Measurements from ENCODE around the gene CBX7. TPM values are rescaled to one million over a fixed set of nuclear protein-coding genes. Genes with fewer than 3 reads are reported as not detected.

Gene CBX7
- polyA plus RNA-seq, 6 donors from 2014 or later = 9.9 to 38.5 (median 21.7) TPM

DNA sequence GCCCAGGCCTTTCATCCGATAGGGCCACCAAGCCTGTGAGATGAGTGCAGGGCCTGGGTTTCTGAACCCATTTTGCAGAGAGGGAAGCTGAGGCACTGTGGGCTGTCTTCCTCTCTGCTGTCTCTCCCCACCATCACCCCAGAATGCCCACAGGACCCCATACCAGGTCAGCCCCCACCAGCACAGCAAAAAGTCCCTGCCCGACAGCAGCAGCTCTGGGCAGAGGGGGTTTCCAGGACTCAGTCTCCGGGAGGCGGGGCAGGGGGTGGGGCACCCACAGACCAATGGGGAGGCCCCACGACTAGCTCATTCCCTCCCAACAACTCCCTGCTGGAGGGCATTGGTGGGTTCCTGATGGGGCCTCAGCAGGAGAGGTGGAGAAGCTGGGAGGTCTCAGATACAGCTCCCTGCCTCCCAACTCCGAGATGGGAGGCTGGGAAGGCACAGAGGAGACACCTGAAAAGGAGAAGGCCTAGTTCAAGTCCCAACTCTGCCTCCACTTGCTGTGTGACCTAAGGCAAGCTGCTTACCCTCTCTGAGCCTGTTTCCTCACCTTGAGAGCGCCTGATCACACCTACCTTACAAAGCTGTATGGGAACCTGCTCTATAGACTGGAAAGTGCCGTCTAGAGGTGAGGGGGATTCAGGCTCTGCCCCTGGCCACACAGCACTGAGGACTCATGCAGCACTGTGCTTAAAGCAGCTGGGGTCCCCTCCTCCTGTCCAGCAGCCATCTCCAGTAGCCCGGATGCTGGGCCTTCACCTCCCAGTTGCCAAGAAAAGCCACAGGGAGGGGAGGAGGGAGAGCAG is 3.5 kb downstream of the CBX7 start:
- Mint-ChIP-seq H3K4me1 (peaks cover 51 to 70% (median 61%) of the 10 kb centered on the region in 3 donors), H3K27ac (peak overlapping the region; percentile 41 to 95 (median 85)), H3K27me3 (peaks cover 0 to 8% (median 7%) of the 10 kb centered on the region in 3 donors), H3K9me3 (no peaks in the 10 kb centered on the region), H3K4me3 (peak overlapping the region in 7 of 8 donors; percentile 12 to 96 (median 32)), H3K36me3 (no peaks in the 10 kb centered on the region)
- DNase-seq (peak; percentile 49), ATAC-seq (ENCODE audit: low read depth in 2 of 2) (peak; percentile 7 to 26)

DNA sequence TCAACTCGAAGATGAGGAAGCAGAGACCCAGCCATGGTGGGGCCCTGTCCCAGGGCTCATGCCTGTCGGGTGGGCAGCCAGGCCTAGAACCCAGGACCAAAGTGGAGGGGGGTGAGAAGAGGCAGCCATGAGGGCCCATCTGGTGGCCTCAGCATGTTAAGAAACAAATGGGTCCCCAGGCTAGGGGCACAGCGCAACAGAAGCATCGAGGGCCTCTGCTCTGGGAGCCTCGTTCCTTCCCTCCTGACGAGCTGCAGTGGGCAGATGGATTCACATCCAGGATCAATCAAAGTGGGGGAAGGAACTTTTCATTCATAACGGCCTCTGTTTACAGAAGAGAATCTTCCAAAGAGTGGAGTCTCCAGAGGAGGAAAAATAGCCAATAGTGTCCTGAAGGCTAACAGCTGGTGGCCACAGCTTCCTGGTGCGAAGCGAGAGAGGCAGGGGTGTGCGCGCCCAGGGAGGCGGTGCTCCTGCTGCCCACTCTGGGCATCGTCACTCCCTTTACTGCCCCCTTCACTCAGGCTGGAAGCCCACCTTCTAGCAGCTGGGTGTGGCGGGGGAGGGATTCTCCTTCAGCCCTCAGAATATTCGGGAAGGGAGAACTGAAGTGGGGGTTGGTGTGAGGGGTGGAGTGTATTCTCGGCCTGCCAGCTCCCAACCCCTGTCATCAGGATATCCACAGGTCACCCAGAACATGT is 4.3 kb downstream of the CBX7 start:
- Mint-ChIP-seq H3K27ac (peak overlapping the region in 5 of 6 donors; percentile 41 to 95 (median 91)), H3K4me1 (peaks cover 45 to 69% (median 61%) of the 10 kb centered on the region in 3 donors), H3K27me3 (peaks cover 0 to under 1% (median 0%) of the 10 kb centered on the region in 3 donors), H3K36me3 (no peaks in the 10 kb centered on the region), H3K4me3 (peak overlapping the region in 3 of 8 donors; percentile 74 to 96 (median 90)), H3K9me3 (no peaks in the 10 kb centered on the region)
- DNase-seq = no peak
- no peak for ATAC-seq (ENCODE audit: low read depth in 2 of 2)

DNA sequence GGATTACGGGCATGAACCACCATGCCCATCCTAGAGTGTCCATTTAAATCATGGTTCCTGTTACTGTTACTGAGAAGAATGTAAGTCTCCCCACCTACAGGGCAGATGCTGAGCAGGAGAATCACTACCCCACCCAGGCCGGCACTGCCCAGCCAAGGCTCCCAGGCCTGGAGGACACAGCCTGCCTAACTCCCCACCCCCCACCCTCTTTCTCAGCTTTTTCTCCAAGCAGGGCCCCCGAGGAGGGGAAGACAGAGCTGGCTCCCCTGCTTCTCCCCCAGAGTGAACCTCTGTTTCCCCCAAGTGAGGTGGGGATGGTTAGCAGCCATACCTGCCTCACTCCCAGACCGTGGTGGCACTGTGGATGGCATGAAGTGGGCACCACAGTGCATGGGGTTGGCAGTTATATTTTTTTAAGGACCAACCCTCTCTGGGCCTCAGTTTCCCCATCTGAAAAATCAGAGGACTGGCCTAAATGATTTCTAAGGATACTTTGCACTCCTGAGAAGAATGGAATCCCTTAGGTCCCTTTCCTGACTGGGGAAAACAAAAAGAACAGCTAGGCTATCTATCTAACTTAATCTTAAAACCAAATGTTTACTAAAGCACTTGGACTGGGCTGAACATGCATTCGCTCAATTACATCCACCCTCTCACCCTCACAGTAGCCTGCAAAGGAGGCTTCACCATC is 5.0 kb downstream of the CBX7 start:
- Mint-ChIP-seq H3K4me3 (peak overlapping the region in 4 of 8 donors; percentile 15 to 88 (median 47)), H3K4me1 (peaks cover 44 to 67% (median 63%) of the 10 kb centered on the region in 3 donors), H3K27ac (peak overlapping the region in 5 of 6 donors; percentile 62 to 95 (median 91)), H3K27me3 (no peaks in the 10 kb centered on the region), H3K9me3 (no peaks in the 10 kb centered on the region), H3K36me3 (no peaks in the 10 kb centered on the region)
- ATAC-seq (ENCODE audit: low read depth in 2 of 2) = no peak
- DNase-seq = no peak

DNA sequence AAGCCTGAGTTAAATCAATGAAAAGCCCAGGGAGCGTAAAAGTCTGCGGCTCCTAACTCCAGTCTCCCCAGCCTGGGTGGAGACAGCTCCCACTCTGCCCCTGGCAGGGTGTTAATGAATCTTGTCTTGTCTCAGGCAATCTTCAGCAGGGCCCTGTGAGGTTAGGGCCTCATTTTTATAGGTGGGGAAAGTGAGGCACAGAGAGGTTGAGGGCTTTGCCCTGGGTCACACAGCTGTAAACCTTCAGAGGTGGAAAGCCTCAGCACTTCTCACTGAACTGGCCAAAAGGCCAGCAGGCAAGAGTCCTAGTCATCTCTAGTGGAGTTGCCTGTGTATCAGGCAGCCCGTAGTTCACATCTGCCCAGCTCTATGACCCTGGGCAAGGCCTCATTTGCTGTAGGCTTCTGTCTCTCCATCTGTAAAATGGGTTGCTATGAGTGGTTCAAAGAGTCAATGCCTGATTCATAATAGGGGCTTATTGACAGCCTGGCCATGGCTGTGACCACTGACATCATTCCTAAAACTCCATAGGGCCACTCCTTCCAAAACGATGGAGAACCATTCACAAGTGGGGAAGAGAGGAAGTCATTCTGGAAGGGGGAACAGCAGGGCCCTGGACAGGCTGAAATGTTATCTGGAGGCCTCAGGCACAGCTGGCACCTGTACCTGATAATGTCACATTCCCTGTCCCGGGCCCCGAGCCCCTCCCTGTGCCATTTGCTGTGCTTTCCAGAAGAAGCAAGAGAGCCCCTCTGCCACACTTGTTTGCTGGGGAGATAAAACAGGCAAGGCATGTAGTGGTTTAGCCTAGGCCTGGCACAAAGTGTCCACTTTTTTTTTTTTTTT is 6.0 kb downstream of the CBX7 start:
- DNase-seq (no peak), ATAC-seq (ENCODE audit: low read depth in 2 of 2) (no peak)
- Mint-ChIP-seq H3K27ac (peak overlapping the region; percentile 91 to 99 (median 96)), H3K27me3 (no peaks in the 10 kb centered on the region), H3K9me3 (no peaks in the 10 kb centered on the region), H3K36me3 (no peaks in the 10 kb centered on the region), H3K4me1 (peaks cover 42 to 65% (median 62%) of the 10 kb centered on the region in 3 donors), H3K4me3 (peak overlapping the region; percentile 82 to 96 (median 89))

DNA sequence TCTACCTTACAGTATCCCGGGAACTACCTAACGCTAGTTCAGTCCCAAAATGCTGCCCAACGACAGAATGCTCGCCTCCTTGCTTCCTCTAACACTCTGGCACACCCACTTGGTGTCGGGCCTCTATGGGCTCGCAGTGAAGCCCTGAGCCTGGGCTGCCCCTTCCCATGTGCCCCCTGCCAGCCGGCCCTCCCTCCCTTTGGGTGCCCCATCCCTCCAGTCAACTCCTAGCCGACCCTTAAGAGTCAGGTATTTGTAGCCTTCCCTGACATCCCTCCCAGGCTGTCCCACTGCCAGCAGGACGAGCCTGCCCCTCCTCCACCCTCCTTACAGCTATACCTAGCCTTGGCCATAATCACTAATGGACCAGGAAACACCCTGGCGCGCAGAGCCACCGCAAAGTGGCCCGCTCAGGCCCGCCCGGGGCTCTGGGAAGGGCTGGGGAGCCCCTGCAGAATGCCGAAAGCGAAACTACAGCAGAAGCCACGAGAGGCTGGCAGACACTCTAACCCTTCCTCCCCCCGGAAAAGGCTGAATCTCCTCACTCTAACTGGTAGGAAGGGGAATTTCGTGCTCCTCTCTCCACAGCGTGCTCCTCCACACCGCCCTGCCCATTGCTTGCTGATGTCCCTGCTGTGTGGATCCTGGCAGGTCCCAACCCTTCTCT is 8.2 kb downstream of the CBX7 start:
- peak overlapping the region; percentile 74 to 97 (median 94) for H3K27ac Mint-ChIP-seq
- H3K36me3 Mint-ChIP-seq = no peaks in the 10 kb centered on the region
- DNase-seq (peak; percentile 61), ATAC-seq (ENCODE audit: low read depth in 2 of 2) (peak; percentile 50)
- no peaks in the 10 kb centered on the region for H3K27me3 Mint-ChIP-seq
- peaks cover 20 to 43% (median 42%) of the 10 kb centered on the region in 3 donors for H3K4me1 Mint-ChIP-seq
- H3K9me3 Mint-ChIP-seq = no peaks in the 10 kb centered on the region
- peak overlapping the region; percentile 82 to 96 (median 93) for H3K4me3 Mint-ChIP-seq

DNA sequence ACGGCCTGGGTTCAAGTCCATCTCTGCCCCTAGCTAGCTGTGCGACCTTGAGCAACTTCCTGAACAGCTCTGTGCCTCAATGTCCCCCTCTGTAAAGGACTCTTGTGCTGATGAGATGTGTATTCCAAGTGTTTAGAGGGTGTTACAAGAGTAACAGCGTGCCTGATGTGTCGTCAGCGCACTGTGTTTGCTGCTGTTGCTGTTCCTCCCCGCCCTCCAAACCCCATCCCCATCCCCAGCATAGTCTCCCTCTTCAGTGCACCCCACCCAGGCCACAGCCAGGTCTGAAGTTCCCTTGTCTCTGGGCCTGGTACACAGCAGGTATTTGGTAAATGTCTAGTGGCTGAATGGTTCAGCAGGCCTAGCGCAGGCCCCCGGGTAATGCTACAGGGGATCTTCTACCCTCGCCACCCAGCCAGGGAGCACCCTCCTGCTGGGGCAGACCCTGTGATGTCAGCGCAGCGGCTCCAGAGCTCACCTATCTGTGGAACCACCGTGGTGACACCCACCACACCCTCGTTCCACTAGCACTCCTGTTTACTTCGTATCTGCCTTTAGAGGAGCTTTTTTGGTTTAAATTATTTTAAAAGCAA is 10.3 kb downstream of the CBX7 start:
- no peaks in the 10 kb centered on the region for H3K36me3 Mint-ChIP-seq
- ATAC-seq (ENCODE audit: low read depth in 2 of 2) = no peak
- H3K27me3 Mint-ChIP-seq = no peaks in the 10 kb centered on the region
- peaks cover 11 to 27% (median 26%) of the 10 kb centered on the region in 3 donors for H3K4me1 Mint-ChIP-seq
- no peak for DNase-seq
- H3K27ac Mint-ChIP-seq = no peak overlapping the region
- H3K9me3 Mint-ChIP-seq = no peaks in the 10 kb centered on the region
- H3K4me3 Mint-ChIP-seq = peak overlapping the region in 2 of 8 donors; percentile 24 to 44

DNA sequence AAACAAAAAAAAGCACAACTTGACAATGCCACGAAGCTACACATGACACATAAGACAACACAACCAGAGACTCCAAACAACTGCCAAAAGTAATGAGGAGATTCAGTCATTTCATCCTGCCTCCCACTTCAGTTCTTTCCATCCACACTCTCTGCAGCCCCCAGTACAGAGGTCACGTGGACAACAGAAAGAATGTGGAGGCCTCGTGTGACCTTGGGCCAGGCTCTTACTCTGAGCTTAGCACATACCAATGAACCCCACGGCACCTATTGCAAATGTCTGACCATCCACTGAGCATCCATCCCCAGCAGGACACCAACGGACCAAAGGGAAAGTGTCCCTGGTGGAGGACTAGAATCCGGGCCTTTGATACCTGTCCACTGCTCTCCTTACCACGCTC is 12.5 kb downstream of the CBX7 start:
- H3K4me1 Mint-ChIP-seq = peaks cover 7 to 19% (median 17%) of the 10 kb centered on the region in 3 donors
- ATAC-seq (ENCODE audit: low read depth in 2 of 2) (no peak), DNase-seq (no peak)
- no peaks in the 10 kb centered on the region for H3K27me3 Mint-ChIP-seq
- peak overlapping the region in 1 of 8 donors; percentile 38 for H3K4me3 Mint-ChIP-seq
- no peaks in the 10 kb centered on the region for H3K36me3 Mint-ChIP-seq
- H3K27ac Mint-ChIP-seq = peak overlapping the region in 2 of 6 donors; percentile 28 to 54
- no peaks in the 10 kb centered on the region for H3K9me3 Mint-ChIP-seq

DNA sequence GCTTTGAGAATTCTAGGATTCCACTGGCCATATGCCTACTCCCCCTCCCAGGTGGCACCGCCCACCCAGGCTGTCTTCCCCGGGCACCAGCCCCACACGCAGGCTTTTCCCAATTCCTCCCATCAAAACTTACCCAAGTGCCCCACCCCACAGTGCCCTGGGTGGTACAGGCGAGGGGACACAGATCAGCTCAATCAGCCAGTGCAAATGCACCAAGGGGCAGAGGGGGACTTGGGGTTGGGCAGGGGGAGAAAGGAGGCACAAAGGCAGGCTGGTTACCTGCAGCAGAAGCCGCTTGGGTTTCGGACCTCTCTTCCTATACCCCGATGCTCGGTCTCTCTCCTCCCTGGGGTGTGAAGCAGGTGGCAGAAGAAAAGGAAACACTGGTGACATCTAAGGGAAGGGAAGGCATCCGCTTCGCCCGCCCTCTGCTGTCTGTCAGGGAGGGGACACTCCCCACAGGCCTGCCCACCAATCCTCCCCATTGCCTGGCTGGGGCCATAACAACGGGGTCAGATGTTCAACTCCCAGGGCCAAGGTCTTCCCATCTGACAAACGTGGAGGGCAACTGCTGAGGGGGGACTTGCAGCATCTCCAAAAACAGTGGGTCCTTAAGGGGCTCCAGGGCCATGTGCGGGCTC is 14.0 kb downstream of the CBX7 start:
- Mint-ChIP-seq H3K4me1 (peaks cover 0 to 6% (median 5%) of the 10 kb centered on the region in 3 donors), H3K4me3 (no peak overlapping the region), H3K36me3 (no peaks in the 10 kb centered on the region), H3K27ac (peak overlapping the region in 1 of 6 donors; percentile 74), H3K9me3 (no peaks in the 10 kb centered on the region), H3K27me3 (no peaks in the 10 kb centered on the region)
- DNase-seq (no peak), ATAC-seq (ENCODE audit: low read depth in 2 of 2) (no peak)

DNA sequence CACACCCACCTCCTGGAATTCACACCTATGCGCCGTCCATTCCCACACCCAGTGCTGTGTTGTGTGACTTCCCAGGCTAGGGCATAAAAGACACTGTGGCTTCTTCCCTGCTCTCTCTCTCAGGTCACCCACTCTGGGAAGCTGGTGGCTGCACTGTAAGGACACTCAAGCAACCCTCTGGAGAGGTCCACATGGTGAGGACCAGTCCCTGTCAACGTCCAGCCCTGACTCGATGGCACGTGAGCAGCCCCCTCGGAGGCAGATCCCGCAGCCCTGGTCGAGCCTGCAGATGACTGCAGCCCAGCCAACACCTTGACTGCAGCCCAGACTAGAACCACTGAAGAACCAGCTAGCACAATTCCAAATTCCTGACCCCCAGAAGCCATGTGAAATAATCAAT is 16.2 kb downstream of the CBX7 start:
- DNase-seq = no peak
- ATAC-seq (ENCODE audit: low read depth in 2 of 2) = no peak
- no peaks in the 10 kb centered on the region for H3K9me3 Mint-ChIP-seq
- peaks cover 3 to 5% (median 4%) of the 10 kb centered on the region in 3 donors for H3K4me1 Mint-ChIP-seq
- H3K27ac Mint-ChIP-seq = peak overlapping the region in 2 of 6 donors; percentile 38 to 87
- no peaks in the 10 kb centered on the region for H3K36me3 Mint-ChIP-seq
- H3K27me3 Mint-ChIP-seq = no peaks in the 10 kb centered on the region
- no peak overlapping the region for H3K4me3 Mint-ChIP-seq

DNA sequence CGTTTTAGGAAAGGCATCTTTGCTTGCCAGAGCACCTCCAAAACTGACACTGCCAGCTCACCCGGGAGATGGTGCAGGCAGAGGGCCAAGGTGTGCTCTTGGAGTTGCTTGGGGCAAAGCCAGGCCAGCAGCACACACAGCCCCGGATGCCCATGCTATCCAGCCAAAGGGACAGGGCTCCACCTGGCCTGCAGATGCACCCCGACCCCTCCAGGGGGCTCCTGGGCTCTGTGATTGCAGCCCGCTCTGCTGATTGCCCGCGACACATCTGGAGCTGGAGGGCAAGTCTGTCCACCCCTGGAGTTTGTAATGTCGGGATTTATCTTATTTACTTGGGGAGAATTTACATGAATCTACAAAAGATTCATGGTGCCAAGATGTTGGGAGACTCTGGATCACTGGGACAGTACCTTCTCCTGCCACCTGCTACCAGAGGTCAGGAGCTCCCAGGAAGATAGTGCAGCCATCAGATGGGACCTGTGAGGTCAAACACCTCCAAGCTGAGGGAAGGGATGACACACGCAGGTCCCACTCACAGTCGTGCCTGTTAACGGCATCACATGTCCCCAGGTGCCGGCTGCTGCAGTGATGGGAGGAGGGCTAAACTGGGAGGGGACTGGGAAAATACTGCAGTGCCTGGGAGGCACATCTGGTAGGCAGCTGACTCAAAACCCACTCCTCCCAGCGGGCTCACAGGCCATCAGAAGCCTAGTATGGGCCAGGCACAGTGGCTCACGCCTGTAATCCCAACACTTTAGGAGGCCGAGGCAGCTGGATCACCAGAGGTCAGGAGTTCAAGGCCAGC is 17.2 kb downstream of the CBX7 start:
- Mint-ChIP-seq H3K4me1 (peaks cover 3 to 6% (median 5%) of the 10 kb centered on the region in 3 donors), H3K36me3 (peaks cover 7 to 8% of the 10 kb centered on the region in 2 donors), H3K4me3 (peak overlapping the region in 2 of 8 donors; percentile 44 to 47), H3K9me3 (no peaks in the 10 kb centered on the region), H3K27me3 (no peaks in the 10 kb centered on the region), H3K27ac (no peak overlapping the region)
- peak; percentile 31 for DNase-seq
- ATAC-seq (ENCODE audit: low read depth in 2 of 2) = peak in 1 of 2 donors; percentile 61
